SK-N-SH treated with all-trans-retinoic acid at 6 μM for 48 hours (cell line): ENCODE measurements around the gene FETUB.

ENCODE experiments used
- ATAC-seq: fragments of 200-7000 bp; cut with Tn5 transposase; 3 replicates; pipeline ENCODE4 v1.9.1; 2020; ENCODE audit warnings: mild to moderate bottlenecking, moderate library complexity
- ARNTL ChIP-seq: fragments of 450-650 bp; formaldehyde crosslinking; IDR thresholded peaks from 2 replicates; pipeline ENCODE4 v1.5.0; 2020; ENCODE audit warnings: low read depth, mild to moderate bottlenecking, moderate library complexity, borderline replicate concordance
- GLIS3 ChIP-seq: fragments of 250-450 bp; sonication (Bioruptor Pico); IDR thresholded peaks from 2 replicates; pipeline ENCODE4 v1.5.0; 2020; ENCODE audit warnings: mild to moderate bottlenecking, moderate library complexity
- ISL1 ChIP-seq: fragments of 250-450 bp; sonication (Bioruptor Pico); IDR thresholded peaks from 2 replicates; pipeline ENCODE4 v2.1.2; 2022; ENCODE audit warnings: mild to moderate bottlenecking, moderate library complexity
- OSR1 ChIP-seq: fragments of 250-450 bp; sonication (Bioruptor Pico); IDR thresholded peaks from 2 replicates; pipeline ENCODE4 v1.8.0; 2022; ENCODE audit warnings: moderate library complexity, mild to moderate bottlenecking, inconsistent platforms
- SNAI2 ChIP-seq: fragments of 250-450 bp; sonication (Bioruptor Pico); IDR thresholded peaks from 2 replicates; pipeline ENCODE4 v1.5.0; 2020; ENCODE audit warnings: mild to moderate bottlenecking, moderate library complexity
- TCF4 ChIP-seq: fragments of 250-450 bp; sonication (Bioruptor Pico); IDR thresholded peaks from 2 replicates; pipeline ENCODE4 v1.8.0; 2021; ENCODE audit warnings: mild to moderate bottlenecking, moderate library complexity, borderline replicate concordance
- TOX ChIP-seq: fragments of 250-450 bp; sonication (Bioruptor Pico); IDR thresholded peaks from 2 replicates; pipeline ENCODE4 v1.8.0; 2021; ENCODE audit warnings: mild to moderate bottlenecking, moderate library complexity, borderline replicate concordance
- ZC3H10 ChIP-seq: fragments of 250-450 bp; sonication (Bioruptor Pico); IDR thresholded peaks from 2 replicates; pipeline ENCODE4 v1.5.1; 2021; ENCODE audit warnings: mild to moderate bottlenecking, moderate library complexity
- ZFP30 ChIP-seq: fragments of 450-650 bp; formaldehyde crosslinking; IDR thresholded peaks from 2 replicates; pipeline ENCODE4 v1.5.0; 2022; ENCODE audit warnings: mild to moderate bottlenecking, moderate library complexity
- ZNF70 ChIP-seq: fragments of 450-650 bp; formaldehyde crosslinking; IDR thresholded peaks from 2 replicates; pipeline ENCODE4 v1.5.0; 2020; ENCODE audit warnings: mild to moderate bottlenecking, moderate library complexity
- ZNF8 ChIP-seq: fragments of 450-650 bp; formaldehyde crosslinking; IDR thresholded peaks from 2 replicates; pipeline ENCODE4 v1.5.0; 2020; ENCODE audit warnings: mild to moderate bottlenecking, moderate library complexity
- TF ChIP-seq, protein P1 (sequence below): fragments of 250-450 bp; sonication (Bioruptor Pico); IDR thresholded peaks from 2 replicates; pipeline ENCODE4 v1.8.0; 2021; ENCODE audit warnings: low read depth, mild to moderate bottlenecking, moderate library complexity, borderline replicate concordance
- TF ChIP-seq, protein P2 (sequence below): fragments of 250-450 bp; sonication (Bioruptor Pico); IDR thresholded peaks from 2 replicates; pipeline ENCODE4 v1.5.0; 2020; ENCODE audit warnings: mild to moderate bottlenecking, moderate library complexity
- TF ChIP-seq, protein P3 (sequence below): fragments of 250-450 bp; sonication (Bioruptor Pico); IDR thresholded peaks from 2 replicates; pipeline ENCODE4 v1.5.1; 2020; ENCODE audit warnings: low read depth, mild to moderate bottlenecking, moderate library complexity
- TF ChIP-seq, protein P4 (sequence below): fragments of 250-450 bp; sonication (Bioruptor Pico); IDR thresholded peaks from 2 replicates; pipeline ENCODE4 v1.5.1; 2021; ENCODE audit warnings: mild to moderate bottlenecking, moderate library complexity
- TF ChIP-seq, protein P5 (sequence below): fragments of 250-450 bp; sonication (Bioruptor Pico); IDR thresholded peaks from 2 replicates; pipeline ENCODE4 v1.8.0; 2020; ENCODE audit warnings: mild to moderate bottlenecking, moderate library complexity, borderline replicate concordance

Gene FETUB

DNA sequence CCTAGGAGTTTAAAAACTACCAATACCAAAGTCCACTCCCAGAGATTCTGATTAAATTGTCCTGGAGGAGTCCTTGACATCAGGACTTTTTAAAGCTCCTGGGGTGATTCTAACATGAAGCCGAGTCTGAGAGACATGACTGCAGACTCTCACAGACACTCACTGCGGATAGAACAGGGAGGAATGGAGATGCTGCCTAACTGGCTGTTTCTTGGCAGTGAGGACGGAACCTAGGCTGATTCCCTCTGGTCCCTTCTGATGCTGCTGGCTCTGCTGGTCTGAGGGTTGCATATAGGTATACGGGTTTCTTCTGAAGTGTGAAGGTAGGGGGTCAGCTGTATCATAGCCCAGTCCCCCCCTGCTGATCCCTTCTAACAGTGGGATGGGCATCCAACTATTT lies 24.3 kb downstream of the FETUB start:
- no peak for ATAC-seq
- TF ChIP-seq TCF4 (CRISPR knock-in tag) (no peak), OSR1 (no peak), ZNF8 (no peak), ZFP30 (no peak), TOX (CRISPR knock-in tag) (no peak), GLIS3 (no peak), SNAI2 (no peak), ZNF70 (CRISPR knock-in tag) (no peak), ISL1 (CRISPR knock-in tag) (no peak), ZC3H10 (no peak), ARNTL (no peak)
- TF ChIP-seq, protein P1, sequence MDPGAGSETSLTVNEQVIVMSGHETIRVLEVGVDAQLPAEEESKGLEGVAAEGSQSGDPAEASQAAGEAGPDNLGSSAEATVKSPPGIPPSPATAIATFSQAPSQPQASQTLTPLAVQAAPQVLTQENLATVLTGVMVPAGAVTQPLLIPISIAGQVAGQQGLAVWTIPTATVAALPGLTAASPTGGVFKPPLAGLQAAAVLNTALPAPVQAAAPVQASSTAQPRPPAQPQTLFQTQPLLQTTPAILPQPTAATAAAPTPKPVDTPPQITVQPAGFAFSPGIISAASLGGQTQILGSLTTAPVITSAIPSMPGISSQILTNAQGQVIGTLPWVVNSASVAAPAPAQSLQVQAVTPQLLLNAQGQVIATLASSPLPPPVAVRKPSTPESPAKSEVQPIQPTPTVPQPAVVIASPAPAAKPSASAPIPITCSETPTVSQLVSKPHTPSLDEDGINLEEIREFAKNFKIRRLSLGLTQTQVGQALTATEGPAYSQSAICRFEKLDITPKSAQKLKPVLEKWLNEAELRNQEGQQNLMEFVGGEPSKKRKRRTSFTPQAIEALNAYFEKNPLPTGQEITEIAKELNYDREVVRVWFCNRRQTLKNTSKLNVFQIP: no peak
- TF ChIP-seq, protein P2, sequence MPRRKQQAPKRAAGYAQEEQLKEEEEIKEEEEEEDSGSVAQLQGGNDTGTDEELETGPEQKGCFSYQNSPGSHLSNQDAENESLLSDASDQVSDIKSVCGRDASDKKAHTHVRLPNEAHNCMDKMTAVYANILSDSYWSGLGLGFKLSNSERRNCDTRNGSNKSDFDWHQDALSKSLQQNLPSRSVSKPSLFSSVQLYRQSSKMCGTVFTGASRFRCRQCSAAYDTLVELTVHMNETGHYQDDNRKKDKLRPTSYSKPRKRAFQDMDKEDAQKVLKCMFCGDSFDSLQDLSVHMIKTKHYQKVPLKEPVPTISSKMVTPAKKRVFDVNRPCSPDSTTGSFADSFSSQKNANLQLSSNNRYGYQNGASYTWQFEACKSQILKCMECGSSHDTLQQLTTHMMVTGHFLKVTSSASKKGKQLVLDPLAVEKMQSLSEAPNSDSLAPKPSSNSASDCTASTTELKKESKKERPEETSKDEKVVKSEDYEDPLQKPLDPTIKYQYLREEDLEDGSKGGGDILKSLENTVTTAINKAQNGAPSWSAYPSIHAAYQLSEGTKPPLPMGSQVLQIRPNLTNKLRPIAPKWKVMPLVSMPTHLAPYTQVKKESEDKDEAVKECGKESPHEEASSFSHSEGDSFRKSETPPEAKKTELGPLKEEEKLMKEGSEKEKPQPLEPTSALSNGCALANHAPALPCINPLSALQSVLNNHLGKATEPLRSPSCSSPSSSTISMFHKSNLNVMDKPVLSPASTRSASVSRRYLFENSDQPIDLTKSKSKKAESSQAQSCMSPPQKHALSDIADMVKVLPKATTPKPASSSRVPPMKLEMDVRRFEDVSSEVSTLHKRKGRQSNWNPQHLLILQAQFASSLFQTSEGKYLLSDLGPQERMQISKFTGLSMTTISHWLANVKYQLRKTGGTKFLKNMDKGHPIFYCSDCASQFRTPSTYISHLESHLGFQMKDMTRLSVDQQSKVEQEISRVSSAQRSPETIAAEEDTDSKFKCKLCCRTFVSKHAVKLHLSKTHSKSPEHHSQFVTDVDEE (CRISPR knock-in tag): no peak
- TF ChIP-seq, protein P3, sequence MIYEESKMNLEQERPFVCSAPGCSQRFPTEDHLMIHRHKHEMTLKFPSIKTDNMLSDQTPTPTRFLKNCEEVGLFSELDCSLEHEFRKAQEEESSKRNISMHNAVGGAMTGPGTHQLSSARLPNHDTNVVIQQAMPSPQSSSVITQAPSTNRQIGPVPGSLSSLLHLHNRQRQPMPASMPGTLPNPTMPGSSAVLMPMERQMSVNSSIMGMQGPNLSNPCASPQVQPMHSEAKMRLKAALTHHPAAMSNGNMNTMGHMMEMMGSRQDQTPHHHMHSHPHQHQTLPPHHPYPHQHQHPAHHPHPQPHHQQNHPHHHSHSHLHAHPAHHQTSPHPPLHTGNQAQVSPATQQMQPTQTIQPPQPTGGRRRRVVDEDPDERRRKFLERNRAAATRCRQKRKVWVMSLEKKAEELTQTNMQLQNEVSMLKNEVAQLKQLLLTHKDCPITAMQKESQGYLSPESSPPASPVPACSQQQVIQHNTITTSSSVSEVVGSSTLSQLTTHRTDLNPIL (CRISPR knock-in tag): no peak
- TF ChIP-seq, protein P4, sequence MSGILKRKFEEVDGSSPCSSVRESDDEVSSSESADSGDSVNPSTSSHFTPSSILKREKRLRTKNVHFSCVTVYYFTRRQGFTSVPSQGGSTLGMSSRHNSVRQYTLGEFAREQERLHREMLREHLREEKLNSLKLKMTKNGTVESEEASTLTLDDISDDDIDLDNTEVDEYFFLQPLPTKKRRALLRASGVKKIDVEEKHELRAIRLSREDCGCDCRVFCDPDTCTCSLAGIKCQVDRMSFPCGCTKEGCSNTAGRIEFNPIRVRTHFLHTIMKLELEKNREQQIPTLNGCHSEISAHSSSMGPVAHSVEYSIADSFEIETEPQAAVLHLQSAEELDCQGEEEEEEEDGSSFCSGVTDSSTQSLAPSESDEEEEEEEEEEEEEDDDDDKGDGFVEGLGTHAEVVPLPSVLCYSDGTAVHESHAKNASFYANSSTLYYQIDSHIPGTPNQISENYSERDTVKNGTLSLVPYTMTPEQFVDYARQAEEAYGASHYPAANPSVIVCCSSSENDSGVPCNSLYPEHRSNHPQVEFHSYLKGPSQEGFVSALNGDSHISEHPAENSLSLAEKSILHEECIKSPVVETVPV (CRISPR knock-in tag): no peak
- TF ChIP-seq, protein P5, sequence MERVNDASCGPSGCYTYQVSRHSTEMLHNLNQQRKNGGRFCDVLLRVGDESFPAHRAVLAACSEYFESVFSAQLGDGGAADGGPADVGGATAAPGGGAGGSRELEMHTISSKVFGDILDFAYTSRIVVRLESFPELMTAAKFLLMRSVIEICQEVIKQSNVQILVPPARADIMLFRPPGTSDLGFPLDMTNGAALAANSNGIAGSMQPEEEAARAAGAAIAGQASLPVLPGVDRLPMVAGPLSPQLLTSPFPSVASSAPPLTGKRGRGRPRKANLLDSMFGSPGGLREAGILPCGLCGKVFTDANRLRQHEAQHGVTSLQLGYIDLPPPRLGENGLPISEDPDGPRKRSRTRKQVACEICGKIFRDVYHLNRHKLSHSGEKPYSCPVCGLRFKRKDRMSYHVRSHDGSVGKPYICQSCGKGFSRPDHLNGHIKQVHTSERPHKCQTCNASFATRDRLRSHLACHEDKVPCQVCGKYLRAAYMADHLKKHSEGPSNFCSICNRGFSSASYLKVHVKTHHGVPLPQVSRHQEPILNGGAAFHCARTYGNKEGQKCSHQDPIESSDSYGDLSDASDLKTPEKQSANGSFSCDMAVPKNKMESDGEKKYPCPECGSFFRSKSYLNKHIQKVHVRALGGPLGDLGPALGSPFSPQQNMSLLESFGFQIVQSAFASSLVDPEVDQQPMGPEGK (CRISPR knock-in tag): no peak
- TF ChIP-seq, all 23 proteins: peak for 0

DNA sequence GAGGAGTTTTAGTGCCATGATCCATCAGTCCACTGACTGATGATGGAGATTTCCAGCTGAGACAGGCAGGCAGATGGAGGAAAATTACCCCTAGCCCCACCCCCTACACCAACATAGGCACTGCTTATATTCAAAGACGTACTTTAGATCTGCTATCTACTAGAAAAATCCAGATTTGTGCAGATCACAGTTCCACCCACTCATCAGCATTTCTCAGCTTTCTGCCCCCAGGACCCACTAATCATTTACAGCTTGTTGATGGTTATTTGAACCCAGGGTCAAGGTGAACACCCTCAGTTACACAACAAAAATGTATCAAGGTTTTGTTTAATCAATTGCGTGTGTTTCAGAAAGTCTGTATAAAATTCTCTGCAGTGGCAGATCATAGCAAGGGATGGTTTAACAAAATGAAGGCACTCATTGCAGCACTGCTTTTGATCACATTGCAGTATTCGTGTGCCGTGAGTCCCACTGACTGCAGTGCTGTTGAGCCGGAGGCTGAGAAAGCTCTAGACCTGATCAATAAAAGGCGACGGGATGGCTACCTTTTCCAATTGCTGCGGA lies 25.5 kb downstream of the FETUB start, which contains the start of gene HRG:
TSS of gene HRG (plus strand) at position 390 of the 564 bp plus-strand sequence. CDS start at position 408, 18 bp downstream.
- TF ChIP-seq ISL1 (CRISPR knock-in tag) (no peak), TCF4 (CRISPR knock-in tag) (no peak), SNAI2 (no peak)
- TF ChIP-seq, protein P4 (CRISPR knock-in tag): no peak
- TF ChIP-seq, protein P2 (CRISPR knock-in tag): no peak
- no peak for ATAC-seq
